Pancreas (tissue), 10 donors: ENCODE measurements around the gene IL1RL2. TPM values are rescaled to one million over a fixed set of nuclear protein-coding genes. Genes with fewer than 3 reads are reported as not detected.
A peak's percentile ranks its signal among the peaks of the same experiment; 100 is the strongest.

ENCODE experiments used
- ATAC-seq, 4 donors: fragments of 200-7000 bp; cut with Tn5 transposase; one replicate each; pipeline versions ENCODE4 v1.8.0 to v1.9.1; 2020; ENCODE audit warnings: mild to moderate bottlenecking in 4 of 4, moderate library complexity in 4 of 4
- DNase-seq, 6 donors: peaks; one replicate each; pipeline ENCODE4 v3.0.0-alpha.2; 2020
- FAIRE-seq: peaks from 2 replicates; lab custom pipeline; 2012; peaks lifted over from hg19 to GRCh38; lab: Jason Lieb, UNC
- H3K27ac ChIP-seq, 4 donors: fragments of 200-600 bp; sonication (generic); 1 replicate in 3 of 4; 2 replicates in 1 of 4; pipeline versions ENCODE4 v1.5.0 to v1.8.0; 2020
- H3K27me3 ChIP-seq, 4 donors: fragments of 200-600 bp; one replicate each; pipeline ENCODE4 v1.8.0; 2021
- H3K36me3 ChIP-seq, 3 donors: fragments of 200-600 bp; sonication (generic) in 1 of 3; one replicate each; pipeline versions ENCODE4 v1.5.0 to v1.8.0; 2020 to 2021
- H3K4me1 ChIP-seq, 3 donors: fragments of 200-600 bp; one replicate each; pipeline ENCODE4 v1.8.0; 2021
- H3K4me3 ChIP-seq, 4 donors: fragments of 200-600 bp; sonication (generic) in 2 of 4; one replicate each; pipeline versions ENCODE4 v1.5.0 to v1.8.0; 2020 to 2021
- H3K9me3 ChIP-seq, 4 donors: fragments of 200-600 bp; one replicate each; pipeline ENCODE4 v1.8.0; 2021
- WGBS, 2 donors: extraction: QIAGEN DNeasy Blood & Tissue Kit; methylation state at CpG; one replicate each; pipeline ENCODE4 v1.1.7; 2013; 5-methylcytosine and 5-hydroxymethylcytosine counted together
- intact Hi-C, 3 donors: fragments of 100-400 bp; cut with DNase I; formaldehyde crosslinking; loops; one replicate each; pipeline versions ENCODE4 v1.11.1 to v1.14.2; 2022
- polyA plus RNA-seq, 2 donors: library from polyadenylated mRNA; stranded (reverse); fragments of 200-250 nt; gene quantifications; one replicate each; pipeline ENCODE4 v1.2.3, GENCODE V29; 2013
- total RNA-seq, 6 donors: library from RNA; stranded (reverse); fragmentation: NEBNext Ultra II Directional in 4 of 6; extraction: Animal tissue kit (Norgen Biotek cat#: 25700) in 4 of 6; gene quantifications; one replicate each; pipeline versions ENCODE4 v1.2.1 to v1.2.4, GENCODE V29; 2021 to 2023
- TF ChIP-seq, protein P1 (sequence below), 4 donors: fragments of 200-600 bp; sonication (generic) in 3 of 4; IDR thresholded peaks; one replicate each; pipeline versions ENCODE4 v1.5.0 to v1.8.0; 2021; ENCODE audit warnings: antibody characterized with exemption in 4 of 4
- donor health status: healthy with polysubstance abuse.
- donor health status: DM: no; HTN: no; CAD: no; lungs with moderate emphysema.
- donor health status: DM: no; HTN: no; CAD: no.
- donor health status: control.
- donor health status: control.
- donor health status: Bipolar disorder and iron deficiency.
- donor health status: DM: yes; HTN: yes; CAD: no.
- donor health status: DM: no; HTN: no; CAD: no.
- donor health status: DM: no; HTN: no; CAD: no.
- donor health status: DM: yes; HTN: yes; CAD: no.

The IL1RL2 gene
- total and polyA plus RNA-seq, 8 donors: 0.12 to 1.2 (median 0.34) TPM

DNA sequence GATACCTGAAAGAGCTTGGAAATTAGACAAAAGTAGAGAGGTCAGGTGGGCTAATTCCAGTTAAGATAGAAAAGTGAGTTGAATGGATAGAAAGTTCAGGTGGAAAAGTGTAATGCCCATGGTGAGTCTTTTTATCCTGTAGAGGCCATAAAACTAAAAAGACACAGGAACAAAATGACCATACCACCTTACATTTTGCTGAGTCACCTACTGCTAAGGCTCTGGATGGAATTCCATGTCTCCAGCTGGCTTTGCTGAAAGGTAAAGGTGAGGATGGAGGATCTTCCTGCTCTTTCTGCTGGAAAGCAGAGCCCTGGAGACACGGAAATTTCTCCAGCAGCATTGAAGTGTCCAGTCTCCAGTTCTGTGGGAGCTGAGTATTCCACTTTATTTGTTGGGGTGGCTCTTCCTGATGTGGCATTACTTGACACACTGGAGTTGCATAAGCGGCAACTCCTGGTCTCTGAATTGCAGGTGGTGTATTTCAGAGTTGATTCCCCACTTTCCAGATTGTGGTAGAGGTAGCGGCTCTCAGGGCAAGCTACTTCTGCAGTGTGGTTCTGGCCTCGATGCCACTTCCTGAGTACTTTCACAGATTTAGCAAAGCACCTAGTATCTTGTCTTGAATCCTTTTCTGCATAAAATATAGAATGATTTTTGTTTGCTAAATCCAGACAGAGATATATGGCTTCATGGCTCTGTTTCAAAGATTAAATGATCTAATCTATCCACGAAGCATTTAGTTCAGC lies 10.7 kb downstream of the IL1RL2 start:
- 65 to 87% methylated on average over 5 of the region's 5 CpGs for WGBS, 2 donors
- no peak for DNase-seq
- ATAC-seq: no peak
- Histone ChIP-seq H3K4me1 (no peaks in the 10 kb centered on the region), H3K27ac (no peak overlapping the region), H3K4me3 (no peak overlapping the region), H3K9me3 (no peaks in the 10 kb centered on the region), H3K36me3 (no peaks in the 10 kb centered on the region), H3K27me3 (no peaks in the 10 kb centered on the region)
- TF ChIP-seq, protein P1, sequence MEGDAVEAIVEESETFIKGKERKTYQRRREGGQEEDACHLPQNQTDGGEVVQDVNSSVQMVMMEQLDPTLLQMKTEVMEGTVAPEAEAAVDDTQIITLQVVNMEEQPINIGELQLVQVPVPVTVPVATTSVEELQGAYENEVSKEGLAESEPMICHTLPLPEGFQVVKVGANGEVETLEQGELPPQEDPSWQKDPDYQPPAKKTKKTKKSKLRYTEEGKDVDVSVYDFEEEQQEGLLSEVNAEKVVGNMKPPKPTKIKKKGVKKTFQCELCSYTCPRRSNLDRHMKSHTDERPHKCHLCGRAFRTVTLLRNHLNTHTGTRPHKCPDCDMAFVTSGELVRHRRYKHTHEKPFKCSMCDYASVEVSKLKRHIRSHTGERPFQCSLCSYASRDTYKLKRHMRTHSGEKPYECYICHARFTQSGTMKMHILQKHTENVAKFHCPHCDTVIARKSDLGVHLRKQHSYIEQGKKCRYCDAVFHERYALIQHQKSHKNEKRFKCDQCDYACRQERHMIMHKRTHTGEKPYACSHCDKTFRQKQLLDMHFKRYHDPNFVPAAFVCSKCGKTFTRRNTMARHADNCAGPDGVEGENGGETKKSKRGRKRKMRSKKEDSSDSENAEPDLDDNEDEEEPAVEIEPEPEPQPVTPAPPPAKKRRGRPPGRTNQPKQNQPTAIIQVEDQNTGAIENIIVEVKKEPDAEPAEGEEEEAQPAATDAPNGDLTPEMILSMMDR (IDR thresholded peaks at IDR 0.05): no peak
- intact Hi-C loops: no loop called here
- FAIRE-seq: no peak

DNA sequence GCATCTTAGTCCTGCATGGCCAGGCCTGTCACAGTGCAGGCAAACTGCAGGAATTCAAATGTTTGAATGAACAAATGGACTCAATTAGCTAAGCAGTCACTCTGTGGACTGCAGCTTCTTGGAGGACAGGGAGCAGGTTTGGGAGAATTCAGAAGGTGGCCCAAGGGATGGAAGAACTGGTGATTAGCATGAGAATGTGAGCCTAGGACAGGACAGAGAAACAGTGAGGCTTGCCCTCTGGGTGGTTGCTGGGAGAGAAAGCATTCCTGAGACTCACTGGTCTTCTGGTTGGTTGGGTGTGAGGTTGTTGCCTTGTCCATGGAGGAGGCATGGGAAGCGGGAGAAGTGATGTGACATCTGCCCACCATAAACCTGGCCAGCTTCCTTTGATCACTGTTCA lies 13.7 kb downstream of the IL1RL2 start:
- TF ChIP-seq, protein P1 (IDR thresholded peaks at IDR 0.05): no peak
- intact Hi-C loops: no loop called here
- Histone ChIP-seq H3K9me3 (no peaks in the 10 kb centered on the region), H3K27me3 (no peaks in the 10 kb centered on the region), H3K36me3 (no peaks in the 10 kb centered on the region), H3K4me1 (no peaks in the 10 kb centered on the region), H3K27ac (no peak overlapping the region), H3K4me3 (no peak overlapping the region)
- 98 to 100% methylated on average over 1 of the region's 1 CpG for WGBS, 2 donors
- no peak for FAIRE-seq
- ATAC-seq: no peak
- no peak for DNase-seq

DNA sequence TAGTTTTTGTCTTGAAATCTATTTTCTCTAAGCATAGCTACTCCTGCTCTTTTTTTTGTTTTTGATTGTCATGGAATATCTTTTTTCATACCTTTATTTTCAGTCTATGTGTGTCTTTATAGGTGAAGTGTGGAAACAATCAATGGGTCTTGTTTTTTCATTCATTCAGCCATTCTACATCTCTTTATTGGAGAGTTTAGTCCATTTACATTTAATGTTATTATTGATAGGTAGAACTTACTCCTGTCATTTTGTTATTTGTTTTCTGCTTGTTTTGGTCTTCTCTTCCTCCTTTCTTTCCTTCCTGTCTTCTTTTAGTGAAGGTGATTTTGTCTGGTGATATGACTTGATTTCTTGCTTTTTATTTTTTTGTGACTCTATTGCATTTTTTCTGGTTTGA lies 17.8 kb downstream of the IL1RL2 start:
- ATAC-seq: no peak
- Histone ChIP-seq H3K36me3 (no peaks in the 10 kb centered on the region), H3K9me3 (no peaks in the 10 kb centered on the region), H3K27me3 (no peaks in the 10 kb centered on the region), H3K27ac (no peak overlapping the region), H3K4me1 (no peaks in the 10 kb centered on the region), H3K4me3 (no peak overlapping the region)
- intact Hi-C loops: no loop called here
- DNase-seq: no peak
- TF ChIP-seq, protein P1 (IDR thresholded peaks at IDR 0.05): no peak
- FAIRE-seq: no peak

DNA sequence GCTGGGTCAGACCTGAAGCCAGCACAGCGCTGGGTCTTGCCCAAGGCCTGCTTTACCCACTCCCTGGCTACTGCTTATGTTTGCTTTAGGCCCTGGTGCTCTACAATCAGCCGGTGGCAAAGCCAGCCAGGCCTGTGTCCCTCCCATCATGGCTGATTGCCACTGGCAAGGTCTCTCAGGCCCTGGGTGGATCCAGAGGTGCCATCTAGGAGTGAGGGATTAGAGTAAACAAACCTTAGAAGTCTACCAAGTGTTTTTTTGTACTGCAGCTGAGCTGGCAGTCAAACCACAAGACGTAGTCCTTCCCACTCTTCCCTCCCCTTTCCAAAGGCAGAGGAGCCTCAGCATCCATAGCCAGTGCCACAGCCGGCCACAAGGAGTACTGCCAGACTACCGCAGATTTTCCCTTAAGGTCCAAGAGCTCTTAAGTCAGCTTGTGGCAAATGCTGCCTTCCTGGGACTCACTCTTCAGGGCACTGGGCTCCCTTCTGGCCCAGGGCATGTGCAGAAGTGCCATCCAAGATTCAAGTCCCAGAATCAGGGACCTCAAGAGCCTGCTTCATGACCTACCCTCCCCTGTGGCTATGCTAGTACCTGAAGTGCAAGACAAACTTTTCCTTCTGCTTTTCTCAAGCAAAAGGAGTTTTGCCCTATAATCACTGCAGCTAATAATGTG lies 20.0 kb downstream of the IL1RL2 start:
- ATAC-seq (peak; percentile 90 to 99 (median 97)), FAIRE-seq (no peak), DNase-seq (peak; percentile 63 to 88 (median 84))
- WGBS, 2 donors: 32 to 44% methylated on average over 5 of the region's 5 CpGs
- H3K9me3 ChIP-seq: no peaks in the 10 kb centered on the region
- H3K4me3 ChIP-seq: no peak overlapping the region
- H3K36me3 ChIP-seq: no peaks in the 10 kb centered on the region
- no peak overlapping the region for H3K27ac ChIP-seq
- H3K4me1 ChIP-seq: no peaks in the 10 kb centered on the region
- no peaks in the 10 kb centered on the region for H3K27me3 ChIP-seq
- intact Hi-C loops: no loop called here
- TF ChIP-seq, protein P1 (IDR thresholded peaks at IDR 0.05): no peak

DNA sequence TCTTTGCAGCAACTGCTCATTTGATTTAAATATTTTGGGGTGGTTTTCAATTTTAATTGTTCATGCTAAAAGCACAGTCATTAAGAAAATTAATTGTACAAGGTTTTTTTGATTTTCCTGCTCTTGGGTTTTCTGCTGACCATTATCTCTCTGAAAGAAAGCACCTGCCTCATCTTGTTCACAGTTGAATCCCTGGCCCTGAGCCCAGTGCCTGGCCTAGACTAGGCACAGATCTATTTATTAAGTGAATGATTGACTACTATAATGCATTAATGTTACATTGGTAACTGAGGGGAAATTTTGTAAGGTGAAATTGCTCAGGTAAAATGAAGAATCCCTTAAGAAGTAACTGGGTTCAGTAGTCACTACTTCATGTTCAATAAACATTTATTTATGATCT lies 22.0 kb downstream of the IL1RL2 start:
- intact Hi-C loops: no loop called here
- no peaks in the 10 kb centered on the region for H3K4me1 ChIP-seq
- no peak overlapping the region for H3K4me3 ChIP-seq
- no peaks in the 10 kb centered on the region for H3K27me3 ChIP-seq
- DNase-seq (no peak), ATAC-seq (no peak), FAIRE-seq (no peak)
- H3K27ac ChIP-seq: no peak overlapping the region
- no peaks in the 10 kb centered on the region for H3K36me3 ChIP-seq
- H3K9me3 ChIP-seq: no peaks in the 10 kb centered on the region
- TF ChIP-seq, protein P1 (IDR thresholded peaks at IDR 0.05): no peak
